Pancreas (tissue), 10 donors: ENCODE measurements around the gene BIN2. TPM values are rescaled to one million over a fixed set of nuclear protein-coding genes. Genes with fewer than 3 reads are reported as not detected.
"Not testable (repeated sequence)": the region's sequence is repeated elsewhere in the genome, so short reads cannot be mapped to it uniquely, and the experiment has no call there.

Experiments
- ATAC-seq, 4 donors: fragments of 200-7000 bp; cut with Tn5 transposase; one replicate each; pipeline versions ENCODE4 v1.8.0 to v1.9.1; 2020; ENCODE audit warnings: mild to moderate bottlenecking in 4 of 4, moderate library complexity in 4 of 4
- DNase-seq, 6 donors: peaks; one replicate each; pipeline ENCODE4 v3.0.0-alpha.2; 2020
- FAIRE-seq: peaks from 2 replicates; lab custom pipeline; 2012; peaks lifted over from hg19 to GRCh38; lab: Jason Lieb, UNC
- H3K27ac ChIP-seq, 4 donors: fragments of 200-600 bp; sonication (generic); 1 replicate in 3 of 4; 2 replicates in 1 of 4; pipeline versions ENCODE4 v1.5.0 to v1.8.0; 2020
- H3K27me3 ChIP-seq, 4 donors: fragments of 200-600 bp; one replicate each; pipeline ENCODE4 v1.8.0; 2021
- H3K36me3 ChIP-seq, 3 donors: fragments of 200-600 bp; sonication (generic) in 1 of 3; one replicate each; pipeline versions ENCODE4 v1.5.0 to v1.8.0; 2020 to 2021
- H3K4me1 ChIP-seq, 3 donors: fragments of 200-600 bp; one replicate each; pipeline ENCODE4 v1.8.0; 2021
- H3K4me3 ChIP-seq, 4 donors: fragments of 200-600 bp; sonication (generic) in 2 of 4; one replicate each; pipeline versions ENCODE4 v1.5.0 to v1.8.0; 2020 to 2021
- H3K9me3 ChIP-seq, 4 donors: fragments of 200-600 bp; one replicate each; pipeline ENCODE4 v1.8.0; 2021
- CTCF ChIP-seq, 4 donors: fragments of 200-600 bp; sonication (generic) in 3 of 4; IDR thresholded peaks; one replicate each; pipeline versions ENCODE4 v1.5.0 to v1.8.0; 2021; ENCODE audit warnings: antibody characterized with exemption in 4 of 4
- whole genome bisulfite sequencing, 2 donors: extraction: QIAGEN DNeasy Blood & Tissue Kit; methylation state at CpG; one replicate each; pipeline ENCODE4 v1.1.7; 2013; 5-methylcytosine and 5-hydroxymethylcytosine counted together
- intact Hi-C, 3 donors: fragments of 100-400 bp; cut with DNase I; formaldehyde crosslinking; loops; one replicate each; pipeline versions ENCODE4 v1.11.1 to v1.14.2; 2022
- polyA plus RNA-seq, 2 donors: library from polyadenylated mRNA; stranded (reverse); fragments of 200-250 nt; gene quantifications; one replicate each; pipeline ENCODE4 v1.2.3, GENCODE V29; 2013
- total RNA-seq, 6 donors: library from RNA; stranded (reverse); fragmentation: NEBNext Ultra II Directional in 4 of 6; extraction: Animal tissue kit (Norgen Biotek cat#: 25700) in 4 of 6; gene quantifications; one replicate each; pipeline versions ENCODE4 v1.2.1 to v1.2.4, GENCODE V29; 2021 to 2023
- donor health status: healthy with polysubstance abuse.
- donor health status: DM: no; HTN: no; CAD: no; lungs with moderate emphysema.
- donor health status: DM: no; HTN: no; CAD: no.
- donor health status: control.
- donor health status: control.
- donor health status: Bipolar disorder and iron deficiency.
- donor health status: DM: yes; HTN: yes; CAD: no.
- donor health status: DM: no; HTN: no; CAD: no.
- donor health status: DM: no; HTN: no; CAD: no.
- donor health status: DM: yes; HTN: yes; CAD: no.

The BIN2 gene
- total and polyA plus RNA-seq, 8 donors, result 0.56 to 6.0 (median 0.97) TPM

GRCh38 chr12:51307655-51308593 lies 16.1 kb downstream of the BIN2 start:
- ATAC-seq (peak in 3 of 4 donors; percentile 77 to 86 (median 85)), FAIRE-seq (no peak), DNase-seq (no peak)
- Histone ChIP-seq H3K4me1 (no peaks in the 10 kb centered on the region), H3K4me3 (no peak overlapping the region), H3K9me3 (no peaks in the 10 kb centered on the region), H3K27ac (no peak overlapping the region), H3K27me3 (no peaks in the 10 kb centered on the region), H3K36me3 (no peaks in the 10 kb centered on the region)
- WGBS, 2 donors, result 74% methylated on average over 6 of the region's 6 CpGs
- no peak for TF ChIP-seq CTCF (IDR thresholded peaks at IDR 0.05)
- intact Hi-C loops, result no loop called here

- H3K4me3 ChIP-seq, result no peak overlapping the region
- TF ChIP-seq CTCF (IDR thresholded peaks at IDR 0.05), result no peak
- no peak for DNase-seq
- no peaks in the 10 kb centered on the region for H3K27me3 ChIP-seq
- WGBS, 2 donors, result 78 to 83% methylated on average over 5 of the region's 5 CpGs
- H3K27ac ChIP-seq, result no peak overlapping the region
- no peaks in the 10 kb centered on the region for H3K9me3 ChIP-seq
- no peak for ATAC-seq
- intact Hi-C loops, result no loop called here
- FAIRE-seq, result no peak
- no peaks in the 10 kb centered on the region for H3K36me3 ChIP-seq
- H3K4me1 ChIP-seq, result no peaks in the 10 kb centered on the region
These were observed 17.5 kb downstream of the BIN2 start for GRCh38 chr12:51306507-51306906.

- not testable (repeated sequence) for FAIRE-seq, ATAC-seq
These were observed 23.2 kb downstream of the BIN2 start for GRCh38 chr12:51300768-51301167.

GRCh38 chr12:51295651-51296050 lies 28.3 kb downstream of the BIN2 start:
- no peaks in the 10 kb centered on the region for H3K9me3 ChIP-seq
- FAIRE-seq, result no peak
- no peaks in the 10 kb centered on the region for H3K36me3 ChIP-seq
- H3K27ac ChIP-seq, result no peak overlapping the region
- H3K4me1 ChIP-seq, result no peaks in the 10 kb centered on the region
- 80 to 87% methylated on average over 5 of the region's 5 CpGs for WGBS, 2 donors
- intact Hi-C loops, result no loop called here
- DNase-seq, result no peak
- no peak for TF ChIP-seq CTCF (IDR thresholded peaks at IDR 0.05)
- no peak for ATAC-seq
- no peaks in the 10 kb centered on the region for H3K27me3 ChIP-seq
- no peak overlapping the region for H3K4me3 ChIP-seq

More at GRCh38 chr12:51300768-51301167, 23.2 kb downstream of the BIN2 start:
- DNase-seq, H3K27ac ChIP-seq, H3K9me3 ChIP-seq, H3K27me3 ChIP-seq, H3K36me3 ChIP-seq, H3K4me1 ChIP-seq, intact Hi-C loops, H3K4me3 ChIP-seq: not testable (repeated sequence)
- WGBS, 2 donors, result 91 to 96% methylated on average over 10 of the region's 10 CpGs

GRCh38 chr12:51294097-51294496 lies 29.9 kb downstream of the BIN2 start:
- intact Hi-C loops, H3K4me1 ChIP-seq, H3K27me3 ChIP-seq, H3K36me3 ChIP-seq, H3K27ac ChIP-seq, DNase-seq, H3K9me3 ChIP-seq, ATAC-seq, H3K4me3 ChIP-seq, FAIRE-seq: not testable (repeated sequence)
- 77 to 91% methylated on average over 10 of the region's 10 CpGs for WGBS, 2 donors

- Histone ChIP-seq H3K4me3 (no peak overlapping the region), H3K36me3 (no peaks in the 10 kb centered on the region), H3K4me1 (no peaks in the 10 kb centered on the region), H3K27ac (no peak overlapping the region), H3K9me3 (no peaks in the 10 kb centered on the region), H3K27me3 (no peaks in the 10 kb centered on the region)
- DNase-seq (no peak), ATAC-seq (no peak), FAIRE-seq (no peak)
- TF ChIP-seq CTCF (IDR thresholded peaks at IDR 0.05), result no peak
- intact Hi-C loops, result no loop called here
These were observed 30.3 kb downstream of the BIN2 start for GRCh38 chr12:51293696-51294095.

- H3K27ac ChIP-seq, H3K36me3 ChIP-seq, FAIRE-seq, intact Hi-C loops, H3K4me1 ChIP-seq, H3K9me3 ChIP-seq, H3K4me3 ChIP-seq, DNase-seq, H3K27me3 ChIP-seq: not testable (repeated sequence)
- 81 to 83% methylated on average over 8 to 9 of the region's 9 CpGs for WGBS, 2 donors
- ATAC-seq, result peak in 2 of 4 donors; percentile 69 to 74
These were observed 32.1 kb downstream of the BIN2 start for GRCh38 chr12:51291603-51292513.
